Measurements from ENCODE around the gene HOXD13.

DNA sequence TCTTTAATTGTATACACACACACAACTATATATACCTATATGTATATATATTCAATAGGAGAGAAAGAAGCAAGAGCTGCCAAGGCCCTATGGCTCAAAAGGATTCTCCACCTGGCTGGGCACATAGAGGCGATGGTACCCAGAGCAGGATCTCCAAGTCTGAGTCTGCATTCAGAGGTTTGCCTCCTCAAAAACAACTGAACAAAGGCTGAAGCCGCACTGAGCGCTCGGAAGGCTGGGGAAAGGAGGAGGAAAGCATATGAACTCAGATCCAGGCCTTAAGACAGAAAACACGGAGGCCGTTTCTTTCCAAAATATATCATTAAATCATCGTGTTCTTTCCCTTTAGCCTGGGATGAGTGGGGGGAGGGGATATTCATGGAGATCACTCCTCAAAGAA, 10.7 kb downstream of the HOXD13 start:
- TF ChIP-seq POLR2AphosphoS5 (IDR thresholded peaks at IDR 0.05; ENCODE audit: borderline replicate concordance, low read depth, low read length) (no peak), EZH2 (IDR thresholded peaks at IDR 0.05) (no peak)

All from SK-N-MC (cell line).